Gastrocnemius medialis (tissue), 4 donors: Measurements from ENCODE around the gene PLCB1. TPM values are rescaled to one million over a fixed set of nuclear protein-coding genes. Genes with fewer than 3 reads are reported as not detected.

Experiments
- ATAC-seq, 2 donors: fragments of 150-250 bp; one replicate each; pipeline ENCODE4 v1.9.1; 2016
- DNase-seq, 2 donors: peaks; one replicate each; pipeline ENCODE4 v3.0.0-alpha.2; 2019
- H3K27ac ChIP-seq, 4 donors: fragments of 200-600 bp; sonication (generic); 1 replicate in 1 of 4; 2 replicates in 3 of 4; pipeline ENCODE4 v1.5.1; 2016 to 2018; ENCODE audit warnings: mild to moderate bottlenecking in 2 of 4, moderate library complexity in 1 of 4
- H3K27me3 ChIP-seq, 3 donors: fragments of 200-600 bp; sonication (generic) in 2 of 3; 1 replicate in 1 of 3; 2 replicates in 2 of 3; pipeline versions ENCODE4 v1.5.1 to v1.6.0; 2016 to 2019; ENCODE audit warnings: mild to moderate bottlenecking in 1 of 3, moderate library complexity in 1 of 3
- H3K36me3 ChIP-seq, 2 donors: fragments of 200-600 bp; sonication (generic) in 1 of 2; one replicate each; pipeline ENCODE4 v1.5.1; 2017 to 2018
- H3K4me1 ChIP-seq, 2 donors: fragments of 200-600 bp; sonication (generic) in 1 of 2; one replicate each; pipeline ENCODE4 v1.5.1; 2016 to 2017; ENCODE audit warnings: mild to moderate bottlenecking in 2 of 2
- H3K4me3 ChIP-seq, 4 donors: fragments of 200-600 bp; sonication (generic) in 3 of 4; 1 replicate in 1 of 4; 2 replicates in 3 of 4; pipeline ENCODE4 v1.5.1; 2016 to 2019; ENCODE audit warnings: mild to moderate bottlenecking in 2 of 4
- H3K9me3 ChIP-seq, 3 donors: fragments of 200-600 bp; sonication (generic) in 2 of 3; 1 replicate in 1 of 3; 2 replicates in 2 of 3; pipeline ENCODE4 v1.5.1; 2016 to 2019
- CTCF ChIP-seq, 5 experiments: fragments of 450-650 bp in 3 of 5; fragments of 200-600 bp in 2 of 5; sonication (generic) in 2 of 5; IDR thresholded peaks in 4 of 5; conservative IDR thresholded peaks in 1 of 5; 1 replicate in 4 of 5; 2 replicates in 1 of 5; pipeline ENCODE4 v1.5.1; 2016 to 2019; ENCODE audit warnings: antibody characterized with exemption in 5 of 5, mild to moderate bottlenecking in 3 of 5, moderate library complexity in 3 of 5
- POLR2A ChIP-seq, 2 donors: fragments of 450-650 bp; IDR thresholded peaks; one replicate each; pipeline ENCODE4 v1.6.1; 2017; ENCODE audit warnings: antibody characterized with exemption in 2 of 2, mild to moderate bottlenecking in 2 of 2, moderate library complexity in 2 of 2
- in situ Hi-C, 4 donors: fragments of 200-750 bp; cut with MboI; loops; one replicate each; pipeline versions ENCODE4 v1.15.0 to v1.8.0; 2017; ENCODE audit warnings: low sequenced_read_pairs in 4 of 4
- intact Hi-C: fragments of 100-400 bp; cut with DNase I; formaldehyde crosslinking; loops from one replicate; pipeline ENCODE4 v1.15.1; 2023; ENCODE audit warnings: low total_unique reads
- total RNA-seq, 4 donors: library from RNA; depleted of rRNA; stranded (reverse); fragments of >200 nt; gene quantifications; one replicate each; pipeline versions ENCODE4 v1.1.0 to v1.2.3, GENCODE V29; 2016

The PLCB1 gene
- total RNA-seq, 4 donors from 2014 or later: 4.1 to 10.0 (median 7.6) TPM

- TF ChIP-seq POLR2A (IDR thresholded peaks at IDR 0.05): no peak
- no peak for TF ChIP-seq CTCF (IDR thresholded peaks at IDR 0.05 in 4 of 5, conservative IDR thresholded peaks at IDR 0.05 in 1 of 5)
- H3K36me3 ChIP-seq: no peaks in the 10 kb centered on the region
- H3K9me3 ChIP-seq: no peaks in the 10 kb centered on the region
- intact Hi-C loops (no loop called here), in situ Hi-C loops (no loop called here)
- H3K27ac ChIP-seq: no peak overlapping the region
- no peak for ATAC-seq
- no peaks in the 10 kb centered on the region for H3K4me1 ChIP-seq
- no peak for DNase-seq
- H3K4me3 ChIP-seq: no peak overlapping the region
- H3K27me3 ChIP-seq: no peaks in the 10 kb centered on the region
Observed at GRCh38 chr20:8530022-8530421, 398.0 kb downstream of the PLCB1 start.

GRCh38 chr20:8532169-8532568, 400.1 kb downstream of the PLCB1 start:
- no peaks in the 10 kb centered on the region for H3K9me3 ChIP-seq
- no peak for TF ChIP-seq POLR2A (IDR thresholded peaks at IDR 0.05)
- H3K36me3 ChIP-seq: no peaks in the 10 kb centered on the region
- no peak for ATAC-seq
- intact Hi-C loops: no loop called here
- in situ Hi-C loops: no loop called here
- H3K27me3 ChIP-seq: no peaks in the 10 kb centered on the region
- no peaks in the 10 kb centered on the region for H3K4me1 ChIP-seq
- H3K27ac ChIP-seq: no peak overlapping the region
- H3K4me3 ChIP-seq: no peak overlapping the region
- no peak for DNase-seq

GRCh38 chr20:8534368-8535160, 402.5 kb downstream of the PLCB1 start:
- H3K4me1 ChIP-seq: no peaks in the 10 kb centered on the region
- in situ Hi-C loops: no loop called here
- no peak overlapping the region for H3K27ac ChIP-seq
- TF ChIP-seq CTCF (IDR thresholded peaks at IDR 0.05 in 4 of 5, conservative IDR thresholded peaks at IDR 0.05 in 1 of 5) (no peak), POLR2A (IDR thresholded peaks at IDR 0.05) (no peak)
- no peaks in the 10 kb centered on the region for H3K36me3 ChIP-seq
- intact Hi-C loops: no loop called here
- no peaks in the 10 kb centered on the region for H3K27me3 ChIP-seq
- DNase-seq (no peak), ATAC-seq (no peak)
- H3K4me3 ChIP-seq: no peak overlapping the region
- H3K9me3 ChIP-seq: no peaks in the 10 kb centered on the region

- intact Hi-C loops: no loop called here
- ATAC-seq (no peak), DNase-seq (no peak)
- no peaks in the 10 kb centered on the region for H3K4me1 ChIP-seq
- TF ChIP-seq CTCF (IDR thresholded peaks at IDR 0.05 in 4 of 5, conservative IDR thresholded peaks at IDR 0.05 in 1 of 5): no peak
- TF ChIP-seq POLR2A (IDR thresholded peaks at IDR 0.05): no peak
- H3K36me3 ChIP-seq: no peaks in the 10 kb centered on the region
- H3K4me3 ChIP-seq: no peak overlapping the region
- in situ Hi-C loops: no loop called here
- H3K27ac ChIP-seq: no peak overlapping the region
- no peaks in the 10 kb centered on the region for H3K9me3 ChIP-seq
- H3K27me3 ChIP-seq: no peaks in the 10 kb centered on the region
Observed at GRCh38 chr20:8535403-8536261, 403.6 kb downstream of the PLCB1 start.

GRCh38 chr20:8536262-8536618, 404.2 kb downstream of the PLCB1 start:
- no peaks in the 10 kb centered on the region for H3K36me3 ChIP-seq
- ATAC-seq (no peak), DNase-seq (no peak)
- in situ Hi-C loops: no loop called here
- no peak overlapping the region for H3K27ac ChIP-seq
- intact Hi-C loops: no loop called here
- no peaks in the 10 kb centered on the region for H3K9me3 ChIP-seq
- TF ChIP-seq CTCF (IDR thresholded peaks at IDR 0.05 in 4 of 5, conservative IDR thresholded peaks at IDR 0.05 in 1 of 5) (no peak), POLR2A (IDR thresholded peaks at IDR 0.05) (no peak)
- no peaks in the 10 kb centered on the region for H3K4me1 ChIP-seq
- no peaks in the 10 kb centered on the region for H3K27me3 ChIP-seq
- H3K4me3 ChIP-seq: no peak overlapping the region
